IPS-18c (cell line): ENCODE results near the gene CLIC3.
"Not testable (repeated sequence)": the region's sequence is repeated elsewhere in the genome, so short reads cannot be mapped to it uniquely, and the experiment has no call there.

Experiments used
- H3K4me3 ChIP-seq: 2 replicates; pipeline ENCODE4 v1.7.0; 2013; ENCODE audit warnings: low read depth, mild to moderate bottlenecking, low read length, moderate library complexity; ENCODE audit not compliant: insufficient read depth
- H3K9me3 ChIP-seq: one replicate; pipeline ENCODE4 v1.6.1; 2013; ENCODE audit warnings: mild to moderate bottlenecking, low read length, moderate library complexity; ENCODE audit not compliant: control insufficient read depth, insufficient read depth

Gene CLIC3

DNA sequence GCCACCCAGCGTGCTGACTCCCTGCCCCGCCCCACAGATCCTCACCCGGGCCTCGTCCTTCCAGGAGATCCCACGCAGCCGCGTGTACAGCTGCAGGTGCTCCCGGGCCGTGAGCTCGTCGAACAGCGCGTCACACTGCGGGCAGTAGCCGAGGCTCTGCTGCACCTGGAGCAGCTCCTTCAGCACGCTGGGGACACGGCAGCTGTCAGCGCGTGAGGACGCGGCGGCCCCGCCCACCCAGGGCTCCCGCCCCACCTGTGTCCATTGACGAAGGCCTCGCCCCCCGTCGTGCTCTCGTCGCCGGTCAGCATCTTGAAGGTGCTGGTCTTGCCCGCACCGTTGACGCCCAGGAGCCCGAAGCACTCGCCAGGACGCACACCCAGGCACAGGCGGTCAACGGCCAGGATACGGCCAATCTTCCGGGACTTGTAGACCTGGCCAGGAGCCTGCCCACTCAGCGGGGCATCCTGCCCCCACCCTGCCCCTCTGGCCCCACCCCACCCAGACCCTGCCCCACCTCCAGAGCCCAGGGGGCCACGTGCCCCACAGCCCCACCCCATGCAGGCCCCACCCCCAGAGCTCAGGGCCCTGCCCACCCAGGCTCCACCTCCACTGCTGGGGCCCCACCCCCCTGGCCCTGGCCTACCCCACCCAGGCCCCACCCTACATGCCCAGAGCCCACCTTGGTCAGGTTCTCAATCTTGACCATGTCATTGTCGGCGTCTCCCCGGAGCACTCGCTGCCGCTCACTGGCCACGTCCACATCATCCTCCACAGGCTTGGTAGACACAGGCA, 13.8 kb upstream of the CLIC3 start:
- Histone ChIP-seq H3K9me3 (peaks cover 2% of the 10 kb centered on the region), H3K4me3 (no peak overlapping the region)

DNA sequence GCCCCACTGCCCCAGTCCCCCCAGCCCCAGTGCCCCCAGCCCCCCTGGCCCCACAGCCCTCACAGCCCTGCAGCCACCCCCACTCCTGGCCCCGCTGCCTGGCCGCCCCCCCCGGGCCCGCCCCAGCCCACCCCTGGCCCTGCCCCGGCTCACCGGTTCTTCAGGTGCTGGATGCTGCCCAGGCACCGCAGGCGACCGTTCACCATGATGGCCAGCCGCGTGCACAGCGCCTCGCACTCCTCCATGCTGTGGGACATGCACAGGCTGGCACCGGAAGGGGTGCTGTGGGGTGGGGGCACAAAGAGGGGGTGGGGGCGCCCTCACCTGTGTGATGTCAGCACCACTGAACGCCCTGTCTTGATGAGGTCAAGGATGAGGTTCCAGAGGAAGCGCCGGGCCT, 12.8 kb upstream of the CLIC3 start:
- Histone ChIP-seq H3K4me3 (no peak overlapping the region), H3K9me3 (peaks cover 2% of the 10 kb centered on the region)

DNA sequence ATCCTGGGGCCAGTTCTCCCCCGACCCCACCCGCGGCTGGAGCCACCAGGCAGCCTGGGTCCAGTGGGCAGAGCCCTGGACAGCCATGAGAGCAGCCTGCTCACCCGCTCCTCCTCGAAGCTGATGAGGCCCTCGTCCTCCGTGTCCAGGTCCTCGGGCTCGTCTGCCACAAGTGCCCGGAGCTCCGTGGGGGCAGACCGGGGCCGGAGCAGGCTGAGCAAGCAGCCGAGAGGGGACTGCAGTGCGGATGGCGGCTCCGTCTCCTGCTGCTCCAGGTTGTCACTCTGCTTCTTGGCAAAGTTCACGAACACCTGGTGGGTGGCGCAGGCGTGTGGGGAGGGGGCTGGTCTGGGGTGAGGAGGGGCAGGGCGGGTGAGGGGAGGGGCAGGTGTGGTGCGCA, 11.9 kb upstream of the CLIC3 start:
- Histone ChIP-seq H3K4me3 (no peak overlapping the region), H3K9me3 (peaks cover 2% of the 10 kb centered on the region)

DNA sequence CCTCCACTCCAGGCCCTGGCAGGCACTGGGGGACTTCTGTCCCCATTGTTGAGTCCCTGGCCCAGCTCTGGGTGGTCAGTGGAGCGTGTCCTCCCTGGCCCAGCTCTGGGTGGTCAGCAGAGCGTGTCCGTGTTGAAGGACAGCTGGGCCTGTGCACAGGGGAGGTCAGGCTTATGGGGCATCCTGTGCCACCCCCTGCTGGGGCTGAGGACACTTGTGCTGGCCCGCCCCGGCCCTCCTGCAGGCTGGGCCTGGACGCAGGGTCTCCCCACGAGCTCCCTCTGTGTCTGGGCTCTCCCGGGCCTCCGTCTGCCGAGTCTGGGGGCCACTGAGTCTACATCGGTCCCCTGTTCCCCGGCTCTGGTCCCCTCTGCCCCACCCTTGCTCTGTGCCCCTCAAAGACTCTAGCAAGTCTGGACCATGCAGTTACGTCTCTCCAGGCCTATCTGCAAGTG, 11.5 kb upstream of the CLIC3 start:
- Histone ChIP-seq H3K4me3 (no peak overlapping the region), H3K9me3 (peaks cover 2% of the 10 kb centered on the region)

DNA sequence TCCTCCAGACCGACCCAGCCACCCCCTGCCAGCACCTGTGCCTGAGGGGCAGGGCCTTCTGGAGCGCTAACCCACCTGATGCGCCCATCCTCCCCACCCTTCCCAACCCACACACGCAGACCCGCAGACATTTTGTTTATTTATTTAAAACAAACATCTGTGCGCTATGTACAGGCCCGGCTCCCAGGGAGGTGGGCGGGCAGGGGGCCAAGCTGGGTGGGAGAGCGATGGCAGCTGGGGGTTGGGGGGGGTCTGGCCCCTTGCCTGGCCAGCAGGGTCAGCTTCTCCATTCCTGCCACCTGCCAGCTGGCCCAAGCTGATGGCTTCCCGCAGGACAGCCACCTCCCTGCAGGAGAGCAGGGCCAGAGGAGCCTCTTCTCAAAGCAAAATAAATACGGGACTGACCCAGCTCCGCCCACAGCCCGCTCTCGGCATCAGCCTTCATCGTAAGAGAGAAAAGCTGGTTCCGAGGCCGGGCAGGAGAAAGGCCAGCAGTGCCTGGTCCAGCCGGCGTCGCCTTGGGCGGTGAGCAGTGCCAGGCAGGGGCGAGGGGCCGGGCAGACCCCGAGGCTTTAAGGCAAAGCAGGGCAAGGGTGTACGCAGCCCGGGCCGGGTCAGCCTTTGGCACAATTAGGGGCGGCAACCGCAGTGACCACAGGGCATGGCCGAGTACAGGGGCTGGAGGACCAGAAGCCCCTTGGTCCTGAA, 10.9 kb upstream of the CLIC3 start:
- Histone ChIP-seq H3K4me3 (no peak overlapping the region), H3K9me3 (peaks cover 2% of the 10 kb centered on the region)

DNA sequence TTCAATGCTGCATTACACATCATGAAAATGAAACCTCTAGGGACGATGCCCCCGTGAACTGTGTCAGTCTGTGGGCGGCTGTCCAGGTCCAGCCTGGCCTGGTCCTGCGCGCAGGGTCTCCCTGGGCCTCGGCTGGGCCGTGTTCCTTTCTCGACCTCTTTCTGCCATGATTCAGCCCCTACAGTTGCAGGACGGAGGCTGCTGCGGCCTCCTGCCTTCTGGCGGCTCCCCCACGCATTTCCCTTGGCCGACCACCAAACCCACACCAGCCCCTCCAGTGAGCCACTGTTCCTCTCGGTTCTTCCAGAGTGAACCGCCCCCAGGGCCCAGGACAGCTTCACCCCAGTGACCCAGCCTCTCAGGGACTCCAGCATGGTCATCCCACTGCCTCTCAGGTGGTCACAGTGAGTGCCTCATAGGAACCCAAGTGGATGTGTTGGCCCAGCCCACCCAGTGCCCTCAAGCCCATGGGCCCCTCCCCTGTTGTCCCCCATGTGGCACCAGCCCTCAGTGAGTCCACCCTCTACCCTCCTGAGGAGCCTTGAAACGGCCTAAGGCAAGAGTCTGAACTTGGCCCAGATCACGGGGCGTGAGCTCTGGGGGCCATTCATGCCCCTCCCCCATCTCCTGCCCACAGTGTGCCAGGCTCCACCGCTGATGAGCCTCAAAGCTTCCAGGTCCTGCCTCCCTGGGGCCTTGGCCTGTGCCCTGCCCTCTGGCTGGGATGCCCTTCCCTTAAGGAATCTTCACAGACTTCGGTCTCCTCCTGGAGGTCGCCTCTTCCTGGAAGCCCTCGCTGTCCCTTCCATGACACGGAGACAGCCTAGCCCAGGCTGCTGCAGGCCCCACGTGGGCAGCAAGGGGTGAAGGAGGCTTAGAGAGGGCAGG, 10.0 kb upstream of the CLIC3 start:
- no peak overlapping the region for H3K4me3 ChIP-seq

DNA sequence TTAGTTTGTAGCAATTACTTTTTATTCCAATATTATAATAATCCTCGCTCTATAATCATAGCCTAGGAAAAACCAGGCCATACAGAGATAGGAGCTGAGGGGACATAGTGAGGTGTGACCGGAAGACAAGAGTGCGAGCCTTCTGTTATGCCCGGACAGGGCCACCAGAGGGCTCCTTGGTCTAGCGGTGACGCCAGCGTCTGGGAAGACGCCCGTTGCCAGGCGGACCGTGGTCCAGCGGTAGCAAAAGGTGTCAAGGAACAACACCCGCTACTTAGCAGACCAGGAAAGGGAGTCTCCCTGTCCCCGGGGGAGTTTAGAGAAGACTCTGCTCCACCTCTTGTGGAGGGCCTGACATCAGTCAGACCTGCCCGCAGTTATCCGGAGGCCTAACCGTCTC, 7.9 kb upstream of the CLIC3 start:
- not testable (repeated sequence) for H3K9me3 ChIP-seq, H3K4me3 ChIP-seq

More for the DNA sequence above, 10.0 kb upstream of the CLIC3 start:
- peaks cover 2% of the 10 kb centered on the region for H3K9me3 ChIP-seq

DNA sequence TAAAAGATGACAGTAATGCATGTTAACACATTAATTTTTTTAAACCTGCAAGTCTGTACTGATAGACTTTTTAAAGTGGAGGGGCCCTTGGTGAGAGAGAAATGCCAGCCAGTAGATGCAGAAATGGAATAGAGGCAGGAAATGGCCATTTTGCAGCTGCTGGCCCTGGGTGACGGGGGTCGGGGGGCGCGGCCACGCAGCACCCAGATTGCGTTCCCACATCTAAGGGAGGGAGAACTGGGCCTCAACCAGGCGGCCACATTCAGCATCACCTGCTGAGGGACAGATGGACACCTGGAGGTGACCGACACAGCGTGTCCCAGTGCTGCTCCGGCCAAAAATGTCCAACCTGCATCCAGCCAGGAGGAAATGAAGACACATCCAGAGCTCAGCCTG, 6.3 kb upstream of the CLIC3 start:
- H3K9me3 ChIP-seq = no peaks in the 10 kb centered on the region
- H3K4me3 ChIP-seq = no peak overlapping the region

DNA sequence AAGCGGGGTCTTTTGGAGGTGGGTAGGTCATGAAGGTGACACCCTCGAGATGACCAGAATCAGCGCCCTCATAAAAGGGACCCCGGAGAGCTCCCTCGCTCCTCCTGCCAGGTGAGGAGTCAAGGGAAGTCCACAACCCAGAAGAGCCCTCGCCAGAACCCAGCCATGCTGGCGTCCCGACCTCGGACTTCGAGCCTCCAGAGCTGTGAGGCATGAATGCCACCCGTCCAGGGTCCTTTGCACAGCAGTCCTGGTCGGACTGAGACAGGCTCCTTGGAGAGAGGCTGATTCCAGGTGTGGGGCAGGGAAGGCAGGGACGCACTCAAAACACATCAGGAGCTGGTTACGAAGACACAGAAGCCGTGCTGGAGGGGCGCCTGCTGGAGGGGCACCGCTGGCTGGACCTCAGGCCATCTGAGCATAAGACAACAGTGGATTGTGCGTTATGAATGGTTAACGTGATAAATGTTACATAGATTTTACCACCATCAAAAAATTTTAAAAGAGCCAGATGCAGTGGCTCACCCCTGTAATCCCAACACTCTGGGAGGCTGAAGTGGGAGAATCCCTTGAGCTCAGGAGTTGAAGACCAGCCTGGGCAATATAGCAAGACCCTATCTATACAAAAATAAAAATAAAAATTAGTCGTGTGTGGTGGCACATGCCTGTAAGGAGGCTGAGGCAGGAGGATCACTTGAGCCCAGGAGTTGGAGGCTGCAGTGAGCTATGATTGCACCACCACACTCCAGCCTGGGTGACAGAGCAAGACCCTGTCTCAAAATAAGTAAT, 5.7 kb upstream of the CLIC3 start:
- no peaks in the 10 kb centered on the region for H3K9me3 ChIP-seq
- H3K4me3 ChIP-seq = no peak overlapping the region

DNA sequence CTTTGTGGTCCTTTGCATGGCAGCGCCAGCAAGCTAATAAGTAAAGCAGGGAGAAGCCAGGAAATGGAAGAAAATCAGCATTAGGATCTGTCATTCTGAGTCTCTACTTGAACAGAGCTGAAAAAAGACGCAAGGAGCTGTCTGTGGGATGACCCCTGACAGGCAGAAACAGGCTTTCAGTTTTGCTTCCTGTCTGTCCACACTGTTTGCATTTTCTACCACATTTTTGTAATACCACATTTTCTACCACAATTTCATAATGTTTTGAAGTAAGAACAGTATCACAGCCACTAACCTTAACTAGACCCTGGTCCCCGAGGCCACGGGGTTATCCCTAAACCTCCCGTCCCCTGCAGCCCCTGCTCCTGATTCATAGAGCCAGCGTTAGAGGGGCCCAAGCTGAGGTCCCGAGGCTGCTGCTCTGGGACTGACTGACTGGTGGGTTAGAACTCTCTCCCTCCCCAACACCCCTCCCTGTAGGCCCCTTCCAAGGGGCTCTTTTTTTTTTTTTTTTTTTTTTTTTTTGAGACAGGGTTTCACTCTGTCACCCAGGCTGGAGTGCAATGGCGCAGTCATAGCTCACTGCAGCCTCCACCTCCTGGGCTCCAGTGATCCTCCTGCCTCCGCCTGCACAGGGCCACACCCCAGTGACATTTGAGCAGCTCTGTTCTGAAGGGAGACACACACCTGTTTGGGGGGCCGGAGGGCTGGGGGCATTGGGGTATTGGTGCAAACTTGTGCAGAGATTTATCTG, 4.0 kb upstream of the CLIC3 start:
- H3K9me3 ChIP-seq = no peaks in the 10 kb centered on the region
- H3K4me3 ChIP-seq = no peak overlapping the region

DNA sequence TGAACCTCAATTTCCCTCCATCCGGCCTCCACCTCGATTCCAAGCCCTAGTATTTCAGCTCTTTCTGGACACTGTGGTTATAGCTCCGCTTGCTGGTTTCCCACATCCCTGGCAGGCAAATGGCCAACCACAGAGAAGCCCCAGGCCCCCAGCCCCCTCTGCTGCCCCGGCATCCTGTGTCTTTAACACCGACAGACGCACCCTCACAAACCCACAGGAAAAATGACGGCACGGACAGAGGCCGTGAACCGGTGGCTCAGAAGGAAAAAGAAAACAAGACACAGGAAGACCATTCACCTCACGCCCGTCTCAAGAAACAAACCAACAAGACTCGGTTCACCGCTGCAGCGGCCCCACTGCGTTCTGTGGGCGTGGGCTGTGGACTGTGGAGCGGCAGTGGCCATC, 1.5 kb upstream of the CLIC3 start:
- no peaks in the 10 kb centered on the region for H3K9me3 ChIP-seq
- no peak overlapping the region for H3K4me3 ChIP-seq

DNA sequence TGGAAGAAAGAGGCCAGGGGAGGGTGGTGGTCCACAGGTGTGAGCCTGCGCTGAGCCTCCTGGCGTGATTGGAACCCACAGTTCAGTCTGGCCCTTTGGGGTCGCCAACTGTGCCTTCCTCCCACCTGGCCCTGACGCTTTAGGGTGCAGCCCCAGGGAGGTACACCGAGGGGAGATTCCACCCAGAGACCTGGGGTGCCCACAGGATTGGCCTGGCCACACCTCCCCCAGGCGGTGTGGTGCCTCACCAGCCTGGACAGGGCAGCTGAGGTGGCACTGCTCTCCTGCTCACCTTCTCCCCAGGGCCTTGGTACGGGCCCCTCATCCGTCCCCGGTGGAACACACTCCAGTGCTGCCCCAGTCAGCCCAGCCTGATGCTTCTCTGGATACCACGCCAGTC, 1.0 kb upstream of the CLIC3 start:
- H3K9me3 ChIP-seq = no peaks in the 10 kb centered on the region
- 0 out of 2 replicates have a peak overlapping the region, but pooled peaks have one; percentile 15 for H3K4me3 ChIP-seq

DNA sequence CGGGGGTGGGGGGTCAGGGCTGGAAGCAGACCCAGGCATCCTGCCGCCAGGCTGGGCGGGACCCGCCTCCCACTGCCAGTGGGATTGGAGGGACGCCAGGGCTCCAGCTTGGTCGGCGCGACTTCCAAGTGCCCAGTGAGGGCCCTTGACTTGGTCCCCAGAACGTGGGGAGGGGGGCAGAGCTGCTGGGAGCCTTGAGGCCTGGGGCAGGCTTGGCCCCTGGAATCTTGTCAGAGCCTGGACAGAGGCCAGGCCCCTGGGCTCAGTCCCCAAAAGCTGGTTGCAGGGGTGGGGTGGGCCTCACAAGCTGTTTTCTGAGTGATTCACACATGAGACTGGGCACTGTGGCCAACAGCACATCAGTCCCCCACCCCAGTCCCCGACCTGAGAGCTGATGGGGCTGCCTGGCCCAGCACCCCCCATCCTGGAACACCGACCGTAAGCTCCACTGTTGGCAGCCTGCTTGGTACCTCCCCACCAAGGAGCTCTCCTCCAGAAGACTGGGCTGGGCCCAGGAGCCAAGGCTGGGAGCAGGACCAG, 526 bp downstream of the CLIC3 start:
- H3K9me3 ChIP-seq = no peaks in the 10 kb centered on the region
- no peak overlapping the region for H3K4me3 ChIP-seq

DNA sequence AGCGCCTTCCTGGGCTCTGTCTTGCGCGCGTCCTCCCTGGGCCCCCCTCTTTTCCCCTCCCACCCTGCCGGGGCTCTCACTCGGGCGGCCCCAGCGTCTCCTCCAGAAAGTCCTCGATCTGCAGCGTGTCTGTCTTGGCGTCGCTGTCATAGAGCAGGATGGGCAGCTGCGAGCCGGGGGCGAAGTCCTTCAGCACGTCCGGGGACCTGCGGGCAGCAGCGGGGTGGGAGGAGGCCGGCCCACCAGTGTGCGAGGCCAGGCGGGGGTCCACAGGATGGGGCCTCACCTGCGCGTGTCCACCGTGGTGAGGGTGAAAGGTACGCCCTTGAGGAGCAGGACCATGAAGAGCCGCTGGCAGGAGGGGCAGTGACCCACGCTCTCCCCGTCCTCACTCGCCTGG, 1.0 kb downstream of the CLIC3 start:
- Histone ChIP-seq H3K9me3 (no peaks in the 10 kb centered on the region), H3K4me3 (no peak overlapping the region)

DNA sequence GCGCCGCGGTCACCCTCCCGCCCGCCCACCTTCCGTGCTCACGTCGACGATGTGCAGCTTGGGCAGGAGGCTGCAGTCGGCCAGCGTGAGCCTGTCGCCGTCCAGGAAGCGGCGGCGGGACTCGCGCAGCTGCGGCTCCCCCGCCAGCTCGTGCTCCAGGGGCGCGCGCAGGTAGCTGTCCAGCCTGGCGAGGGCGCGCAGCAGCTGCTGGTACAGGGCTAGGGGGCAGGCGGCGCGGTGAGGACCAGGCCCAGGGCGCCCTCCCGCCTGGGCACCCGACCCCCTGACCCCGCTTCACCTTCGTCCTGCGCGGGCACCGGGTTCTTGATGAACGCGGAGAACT, 1.5 kb downstream of the CLIC3 start:
- no peak overlapping the region for H3K4me3 ChIP-seq
- H3K9me3 ChIP-seq = no peaks in the 10 kb centered on the region

DNA sequence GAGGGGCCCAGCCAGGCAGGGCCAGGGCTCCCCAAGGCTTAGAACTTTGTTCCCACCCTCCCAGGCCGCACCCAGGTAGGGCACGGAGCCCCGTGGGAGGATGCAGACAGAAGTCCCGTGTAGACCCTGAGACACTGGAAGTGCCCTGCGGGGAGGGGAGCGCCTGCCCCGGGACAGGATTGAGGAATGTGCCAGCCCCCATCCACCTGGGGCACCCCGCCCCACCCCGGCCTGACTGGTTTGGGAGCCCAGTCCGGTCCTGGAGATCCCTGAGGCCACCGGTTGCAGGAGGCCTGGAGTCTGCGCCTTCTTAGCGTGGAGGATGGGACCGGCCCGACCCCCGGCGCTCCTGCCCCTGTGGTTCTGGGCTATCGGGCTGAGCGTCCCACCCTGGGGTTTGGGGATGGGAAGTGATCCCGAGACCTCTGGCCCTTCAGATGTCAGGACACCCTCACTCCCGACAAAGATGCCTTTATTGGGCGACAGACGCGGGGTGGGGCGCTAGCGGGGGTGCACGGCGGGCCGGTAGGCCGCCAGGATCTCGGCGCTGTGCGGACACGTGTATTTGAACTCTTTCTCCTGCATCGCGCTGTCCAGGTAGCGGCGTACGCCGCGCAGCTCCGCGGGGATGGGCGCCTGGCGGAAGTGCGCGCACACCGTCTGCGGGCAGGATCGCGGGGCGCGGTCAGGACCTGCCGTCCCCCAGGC, 2.0 kb downstream of the CLIC3 start:
- H3K4me3 ChIP-seq = no peak overlapping the region

More for the DNA sequence above, 2.0 kb downstream of the CLIC3 start:
- no peaks in the 10 kb centered on the region for H3K9me3 ChIP-seq
